ENCODE results near the gene SPEG.
A peak's percentile ranks its signal among the peaks of the same experiment; 100 is the strongest.

SPEG gene

DNA sequence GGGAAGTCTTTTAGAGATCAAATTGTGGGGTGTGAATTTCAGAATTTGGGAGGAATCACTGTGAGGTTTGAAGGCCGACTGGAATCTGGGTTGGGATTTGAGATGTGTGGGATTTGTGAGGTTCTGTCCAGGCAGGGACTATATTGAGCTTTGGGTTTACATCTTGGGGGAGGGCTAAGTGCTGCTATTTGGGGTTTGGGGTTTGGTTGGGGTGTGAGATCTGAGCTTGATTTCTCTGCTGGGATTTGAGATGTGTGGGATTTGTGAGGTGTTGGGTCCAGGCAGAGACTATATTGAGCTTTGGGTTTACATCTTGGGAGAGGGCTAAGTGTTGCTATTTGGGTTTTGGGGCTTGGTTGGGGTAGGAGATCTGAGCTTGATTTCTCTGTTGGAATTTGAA is 64.9 kb downstream of the SPEG start:
- DNase-seq = no peak

DNA sequence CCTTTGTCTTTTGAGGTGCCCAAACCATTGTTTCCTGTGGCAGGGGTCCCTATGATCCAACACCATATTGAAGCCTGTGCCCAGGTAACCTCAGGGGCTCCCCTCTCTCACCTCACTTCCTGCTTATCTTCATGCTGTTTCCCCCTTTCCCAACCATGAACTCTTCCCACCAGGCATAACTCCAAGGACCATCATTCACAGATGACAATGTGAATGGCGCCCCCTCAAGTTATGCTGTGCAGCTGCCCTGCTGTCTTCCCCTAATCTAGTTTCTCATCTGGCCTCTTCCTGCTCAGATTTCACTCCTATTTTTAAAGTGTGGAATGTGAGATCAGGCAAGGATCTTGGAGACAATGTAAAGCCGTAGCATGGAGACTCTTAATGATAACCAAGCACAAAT is 65.5 kb downstream of the SPEG start:
- DNase-seq = no peak

DNA sequence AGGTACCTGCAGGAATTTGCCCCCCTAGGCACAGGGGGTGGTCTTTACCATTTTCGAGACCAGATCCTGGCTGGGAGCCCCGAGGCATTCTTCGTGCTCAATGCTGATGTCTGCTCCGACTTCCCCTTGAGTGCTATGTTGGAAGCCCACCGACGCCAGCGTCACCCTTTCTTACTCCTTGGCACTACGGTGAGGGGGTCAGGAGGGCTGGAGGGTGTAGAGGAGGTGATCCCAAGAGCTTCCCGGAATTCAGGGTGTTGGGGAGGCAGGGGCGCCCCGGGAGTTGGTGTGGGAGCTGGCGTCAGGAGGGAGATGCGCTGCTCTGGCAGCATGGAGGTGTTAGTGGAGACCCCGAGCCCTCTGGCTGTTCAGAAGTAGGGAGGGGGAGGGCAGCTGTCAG is 67.2 kb downstream of the SPEG start:
- DNase-seq = no peak

DNA sequence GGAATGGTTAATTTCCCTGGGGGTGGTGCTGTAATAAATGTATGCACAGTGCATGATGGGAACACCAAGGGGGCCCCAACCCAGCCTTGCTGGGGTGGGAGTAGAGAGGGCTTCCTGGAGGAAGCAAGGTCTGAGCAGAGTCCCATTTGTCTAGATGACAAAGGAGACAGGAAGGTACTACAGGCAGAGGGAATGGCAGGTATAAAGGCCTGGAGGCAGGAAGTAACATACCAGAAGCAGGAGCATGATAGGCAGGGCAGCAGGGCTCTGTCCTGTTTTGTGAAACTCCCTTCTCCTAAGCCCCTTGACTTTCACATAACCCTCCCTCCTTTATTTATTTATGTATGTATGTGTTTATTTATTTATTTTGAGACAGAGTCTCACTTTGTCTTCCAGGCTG is 68.0 kb downstream of the SPEG start:
- DNase-seq = no peak

DNA sequence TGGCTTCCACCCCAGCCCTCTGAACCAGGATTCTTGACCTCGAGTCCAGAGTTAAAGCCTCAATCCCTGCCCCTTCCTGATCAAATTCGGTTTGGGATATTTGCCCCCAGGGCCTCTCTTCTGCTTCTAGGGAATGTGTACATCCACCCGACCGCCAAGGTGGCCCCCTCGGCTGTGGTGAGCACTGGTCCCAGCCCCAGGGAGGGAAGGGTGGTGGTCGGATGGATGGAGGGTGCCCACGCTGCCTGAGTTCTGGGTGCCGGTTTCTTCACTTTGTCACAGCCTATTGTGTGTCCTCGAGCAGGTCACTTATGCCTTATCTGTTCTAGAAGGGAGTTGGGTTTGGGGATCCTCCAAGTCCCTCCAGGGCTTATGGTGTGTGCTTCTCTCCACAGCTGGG is 70.9 kb downstream of the SPEG start:
- DNase-seq = no peak

DNA sequence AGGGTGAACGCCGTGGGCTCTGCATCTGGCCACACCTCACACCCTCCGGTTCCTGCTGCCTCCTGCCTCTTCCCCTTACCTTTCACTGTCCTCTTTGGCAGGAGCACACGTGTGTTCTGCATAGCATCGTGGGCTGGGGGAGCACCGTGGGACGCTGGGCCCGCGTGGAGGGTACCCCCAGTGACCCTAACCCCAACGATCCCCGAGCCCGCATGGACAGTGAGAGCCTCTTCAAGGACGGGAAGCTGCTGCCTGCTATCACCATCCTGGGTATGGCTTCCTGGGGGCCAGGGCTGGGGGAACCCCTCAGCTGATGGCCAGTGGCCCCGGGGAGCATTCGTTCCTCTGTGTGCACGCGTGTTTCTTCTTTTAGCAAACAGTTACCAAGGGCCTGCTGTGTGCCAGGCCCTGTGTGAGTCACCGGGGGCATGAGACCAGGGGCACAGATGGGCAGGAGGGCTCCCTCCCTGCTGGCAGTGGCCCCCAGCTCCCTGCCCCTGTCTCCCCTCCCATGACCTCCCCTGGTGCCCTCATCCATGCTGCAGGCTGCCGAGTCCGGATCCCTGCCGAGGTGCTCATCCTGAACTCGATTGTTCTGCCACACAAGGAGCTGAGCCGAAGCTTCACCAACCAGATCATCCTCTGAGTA is 71.6 kb downstream of the SPEG start:
- no peak for DNase-seq

DNA sequence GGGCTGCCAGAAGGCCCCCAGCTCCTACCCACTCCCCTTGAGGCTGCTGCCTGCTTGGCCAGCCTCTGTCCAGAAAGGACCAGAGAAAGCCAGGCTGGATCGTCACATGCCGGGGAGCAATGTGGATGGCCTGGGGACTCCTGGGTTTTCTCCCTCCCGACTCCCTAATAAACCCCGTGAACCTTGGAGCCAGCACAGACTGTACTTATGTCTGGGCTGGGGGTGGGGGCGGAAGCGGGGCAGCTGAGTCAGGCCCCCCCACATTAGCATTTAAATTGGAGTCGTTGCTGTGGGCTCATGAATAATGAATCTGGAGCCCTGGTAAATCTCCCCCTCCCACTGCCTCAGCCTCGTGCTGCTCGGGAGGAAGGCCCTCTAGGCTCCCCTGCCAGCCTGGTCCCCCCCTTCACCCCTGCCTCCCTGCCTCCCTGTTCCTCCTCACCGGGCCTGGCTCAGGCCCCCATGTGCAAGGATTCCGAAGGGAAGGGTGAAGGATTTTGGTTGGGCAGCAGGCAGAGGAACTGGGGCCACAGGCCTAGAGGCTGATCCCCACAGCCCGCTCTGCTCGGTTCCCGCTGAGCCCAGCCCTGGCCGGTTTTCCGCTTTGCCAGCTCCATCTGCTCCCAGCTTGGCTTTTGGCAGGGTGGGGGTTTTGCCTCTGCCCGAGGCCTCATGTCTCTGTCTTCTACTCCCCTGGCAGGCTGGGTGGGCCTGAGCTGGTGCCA is 72.3 kb downstream of the SPEG start:
- DNase-seq = peak; percentile 73

DNA sequence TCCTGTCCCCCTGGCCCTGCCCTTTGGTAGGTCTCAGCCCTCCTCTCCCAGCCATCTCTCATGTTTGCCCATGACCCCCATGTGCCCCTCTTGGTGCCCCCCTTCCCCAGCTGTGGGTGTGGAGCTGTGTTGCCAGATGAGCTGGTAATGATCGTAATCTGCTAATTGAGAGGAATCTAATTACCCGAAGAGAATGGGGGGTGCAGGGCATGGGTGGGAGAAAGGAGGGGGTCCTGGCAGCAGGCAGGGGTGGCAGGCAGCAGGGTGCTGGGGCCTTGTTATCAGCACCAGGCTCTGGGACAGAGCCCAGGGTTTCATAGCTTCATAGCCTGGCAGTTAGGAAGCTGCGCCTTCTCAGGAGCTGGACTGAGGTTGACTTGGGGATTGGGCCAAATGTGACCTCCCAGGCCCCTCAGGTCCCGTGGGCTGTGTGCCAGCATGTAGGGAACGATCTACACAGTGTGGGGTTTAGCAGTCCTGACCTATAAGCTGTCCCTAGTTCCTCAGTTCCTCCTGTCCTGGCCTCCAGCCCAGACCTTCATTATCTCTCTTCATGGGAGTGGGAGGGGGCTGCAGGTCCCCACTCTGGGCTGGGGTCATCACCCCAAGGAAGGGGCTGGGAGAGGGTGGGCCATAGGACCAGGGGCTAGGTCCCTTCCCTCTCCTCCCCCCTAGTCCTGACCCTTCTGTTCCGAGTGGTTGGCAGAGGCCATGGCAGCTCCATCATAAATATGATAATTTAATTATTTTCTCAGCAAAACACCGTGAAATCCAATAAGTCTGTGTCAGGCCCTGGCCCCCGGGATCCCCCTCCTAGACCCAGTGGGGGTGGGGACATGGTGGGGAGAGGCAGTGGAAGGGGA is 73.2 kb downstream of the SPEG start:
- no peak for DNase-seq

DNA sequence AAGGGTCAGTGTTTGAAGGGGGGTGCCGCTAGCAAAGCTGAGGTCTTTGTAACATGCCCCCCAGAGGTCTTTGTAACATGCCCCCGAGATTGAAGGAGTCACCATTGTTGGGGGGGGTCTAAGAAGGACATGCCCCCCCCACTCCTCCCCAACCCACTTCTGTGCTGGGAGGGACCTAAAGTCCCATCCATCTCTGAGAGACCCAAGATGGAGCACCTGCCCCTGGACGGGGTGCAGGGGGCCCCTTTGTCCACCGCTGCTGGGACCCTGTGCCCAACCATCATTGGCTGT is 73.7 kb downstream of the SPEG start:
- DNase-seq = no peak

DNA sequence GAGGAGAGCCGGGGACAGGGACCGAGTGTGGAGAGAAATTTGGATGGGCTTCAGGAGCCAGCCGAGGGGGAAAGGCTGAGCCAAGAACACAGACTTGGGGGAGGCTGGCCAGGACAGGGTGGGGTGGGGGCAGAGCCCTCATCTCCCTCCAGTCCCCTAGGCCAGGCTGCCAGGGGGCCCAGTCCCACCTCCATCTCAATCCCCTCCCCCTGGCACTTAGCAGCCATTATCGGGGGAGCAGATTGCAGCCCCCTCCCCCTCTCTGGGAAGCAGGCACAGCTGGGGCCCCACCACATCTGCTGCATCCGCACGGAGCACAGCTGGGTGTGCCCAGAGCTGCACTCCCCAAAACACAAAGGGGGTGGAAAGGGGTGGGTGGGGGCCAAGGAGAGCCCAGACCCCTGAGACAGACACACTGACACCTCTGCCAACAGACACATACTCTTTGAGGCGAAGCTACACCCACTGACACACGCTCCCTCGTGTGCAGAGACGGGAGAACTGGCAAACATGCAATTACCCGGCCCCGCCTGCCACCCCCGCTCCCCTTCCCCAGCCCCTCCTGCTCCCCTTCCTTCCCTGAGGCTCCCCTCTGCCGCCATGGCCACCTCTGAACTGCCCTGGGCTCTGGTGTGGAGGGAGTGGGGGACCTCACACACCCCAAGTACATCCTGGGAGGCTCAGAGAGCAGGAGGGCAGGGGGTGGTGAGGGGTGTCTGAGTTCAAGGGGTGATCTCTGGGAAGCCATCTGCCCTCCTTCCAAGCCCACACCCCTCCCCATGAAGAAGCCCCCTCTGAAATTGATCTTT is 74.5 kb downstream of the SPEG start:
- peak; percentile 66 for DNase-seq

DNA sequence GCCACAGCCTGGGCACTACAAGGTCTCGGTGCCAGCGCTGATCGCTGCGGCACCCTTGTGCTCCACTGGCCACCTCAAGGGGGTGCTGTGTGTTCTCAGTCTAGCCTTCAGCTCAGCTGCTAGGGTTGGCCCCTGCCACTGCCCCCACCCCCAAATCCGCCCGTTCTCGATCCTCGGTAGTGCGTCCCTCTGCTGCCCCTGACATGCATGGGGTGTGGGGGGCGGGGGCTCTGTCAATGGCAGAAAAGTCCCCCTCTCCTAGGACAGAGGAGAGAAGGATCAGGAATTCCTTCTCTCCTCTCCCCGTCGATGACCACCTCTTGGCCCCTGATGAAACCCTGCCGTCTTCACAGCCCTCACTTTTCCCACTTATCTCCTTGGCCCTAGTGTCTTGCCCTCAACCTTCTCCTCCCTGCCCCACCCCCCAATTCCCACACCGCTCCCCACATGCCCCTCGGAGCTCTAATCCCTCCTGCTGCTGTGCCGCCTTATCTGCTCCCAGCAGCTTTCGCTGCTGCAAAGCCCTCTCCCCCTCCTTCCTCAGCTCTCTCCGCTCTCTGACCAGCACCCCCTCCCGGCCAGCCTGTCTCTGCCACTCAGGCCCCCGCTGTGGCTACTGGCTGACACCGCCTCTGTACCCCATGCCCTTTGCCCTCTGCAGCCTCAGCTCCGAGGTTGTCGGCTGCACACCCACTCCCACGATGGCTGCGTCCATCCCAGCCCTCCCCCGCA is 75.3 kb downstream of the SPEG start:
- peak; percentile 87 for DNase-seq

DNA sequence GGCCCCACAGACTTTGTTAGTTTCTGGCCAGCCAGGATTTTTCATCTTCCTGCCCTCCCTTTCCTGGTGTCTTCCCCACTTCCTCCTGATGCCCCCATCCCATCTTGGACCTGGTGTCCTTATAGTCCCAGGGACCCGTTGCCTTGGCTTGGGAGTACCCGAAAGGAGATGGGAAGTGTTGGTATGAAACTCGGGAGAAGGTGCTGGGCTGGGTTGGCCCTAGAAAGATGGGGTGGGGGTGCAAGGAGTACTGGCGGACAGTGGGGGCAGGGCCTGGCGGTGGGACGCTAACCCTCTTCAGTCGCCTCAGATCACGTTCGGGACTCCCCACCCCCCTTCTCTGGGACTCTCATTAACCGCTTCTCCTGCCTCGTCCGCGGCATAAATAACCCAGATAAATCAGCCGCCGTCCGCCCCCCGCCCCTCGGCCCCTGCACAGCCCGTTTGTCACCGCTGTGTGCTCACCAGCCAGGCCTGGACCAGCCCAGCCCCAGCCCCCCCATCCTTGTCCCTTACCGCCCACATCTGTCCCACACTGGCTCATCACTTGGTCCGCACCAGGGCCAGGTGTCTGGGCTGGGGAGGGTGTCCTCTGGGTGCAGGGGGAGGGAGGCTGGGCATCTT is 76.0 kb downstream of the SPEG start:
- DNase-seq = peak; percentile 65

DNA sequence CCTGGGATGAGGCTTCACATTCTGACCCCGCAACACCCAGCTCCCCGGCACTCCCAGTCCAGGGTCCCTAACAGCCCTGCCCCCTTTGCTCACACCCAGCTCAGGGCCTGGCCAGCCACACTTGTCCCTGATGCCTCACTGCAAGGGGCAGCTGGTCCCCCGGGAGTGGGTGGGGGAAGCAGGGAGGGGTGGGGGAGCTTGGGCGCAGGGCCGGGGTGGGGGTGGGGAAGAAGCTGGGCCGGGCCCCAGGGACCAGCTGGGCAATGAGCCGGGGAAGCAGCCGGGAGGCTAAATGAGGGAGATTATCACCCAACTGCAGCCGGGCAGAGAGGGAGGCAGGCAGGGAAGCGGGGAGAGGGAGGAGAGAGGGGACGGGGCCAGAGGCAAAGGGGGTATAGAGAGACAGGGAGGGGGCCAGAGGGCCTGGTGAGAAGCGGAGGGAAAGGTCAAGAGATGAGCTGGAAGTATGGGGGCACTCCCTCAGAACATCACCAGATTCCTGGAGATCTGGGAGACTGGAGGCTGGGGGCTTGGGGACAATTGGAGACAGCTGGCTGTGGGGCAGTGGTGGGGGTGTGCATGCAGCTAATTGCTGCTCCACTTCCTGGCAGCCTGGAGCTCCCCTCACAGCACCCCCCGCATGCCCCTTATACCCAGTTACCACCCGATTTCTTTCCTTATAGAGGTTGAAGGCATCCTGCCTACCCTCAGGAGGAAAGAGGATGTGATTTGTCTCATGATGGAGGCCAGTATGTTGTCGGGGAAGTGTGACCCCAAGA is 77.1 kb downstream of the SPEG start:
- DNase-seq = peak; percentile 76

DNA sequence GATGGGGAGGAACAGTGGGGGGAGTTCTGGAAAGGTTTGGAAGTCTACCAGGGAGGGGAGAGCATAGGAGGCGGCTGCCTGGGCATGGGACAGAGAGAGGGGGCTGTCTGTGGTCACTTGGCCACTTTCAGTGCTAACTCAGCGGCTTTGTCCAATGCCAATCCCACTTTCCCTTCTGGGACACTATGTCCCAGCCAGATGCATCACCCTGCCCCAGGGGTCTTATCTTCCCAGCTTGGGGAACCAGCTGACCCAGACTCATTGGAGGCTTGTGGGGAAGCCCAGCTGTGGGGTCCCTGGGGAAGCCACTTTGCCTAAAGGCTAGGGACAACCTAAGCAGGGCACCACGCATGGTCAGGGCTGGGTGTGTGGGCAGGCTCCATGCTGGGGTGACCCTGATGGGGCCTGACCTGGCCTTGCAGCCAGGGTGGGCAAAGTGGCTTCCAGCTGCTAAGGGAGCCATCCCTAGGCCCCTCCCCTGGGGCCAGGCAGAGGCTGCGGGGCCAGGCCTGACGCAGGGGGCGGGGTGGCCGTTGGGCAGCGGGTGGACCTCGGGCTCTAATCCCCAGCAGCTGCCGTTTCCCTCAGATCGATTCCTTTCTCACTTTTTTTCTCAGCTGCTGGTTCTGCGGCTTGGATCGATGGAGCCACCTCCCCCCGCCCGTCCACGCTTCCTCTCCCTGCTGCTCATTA is 78.0 kb downstream of the SPEG start:
- peak; percentile 85 for DNase-seq

DNA sequence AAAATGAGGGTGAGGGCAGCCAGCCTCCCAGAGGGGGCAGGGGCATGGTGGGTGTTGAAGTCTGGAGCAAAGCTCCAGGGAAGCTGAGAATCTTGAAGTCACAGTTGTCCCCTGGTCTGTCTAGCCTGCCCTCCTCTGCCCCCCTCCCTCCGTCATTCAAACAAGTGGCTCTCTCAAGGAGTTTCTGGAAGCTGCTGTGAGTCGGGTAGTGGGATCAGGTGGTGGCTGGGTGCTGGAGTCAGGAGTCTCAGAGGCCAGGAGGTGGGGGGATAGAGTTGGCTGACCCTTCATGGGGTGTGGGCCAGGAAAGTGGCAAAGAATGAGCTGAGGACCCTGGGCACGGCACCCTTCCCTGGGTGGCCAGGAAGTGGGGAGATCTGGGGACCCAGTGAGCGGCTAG is 79.1 kb downstream of the SPEG start:
- DNase-seq = peak; percentile 72

DNA sequence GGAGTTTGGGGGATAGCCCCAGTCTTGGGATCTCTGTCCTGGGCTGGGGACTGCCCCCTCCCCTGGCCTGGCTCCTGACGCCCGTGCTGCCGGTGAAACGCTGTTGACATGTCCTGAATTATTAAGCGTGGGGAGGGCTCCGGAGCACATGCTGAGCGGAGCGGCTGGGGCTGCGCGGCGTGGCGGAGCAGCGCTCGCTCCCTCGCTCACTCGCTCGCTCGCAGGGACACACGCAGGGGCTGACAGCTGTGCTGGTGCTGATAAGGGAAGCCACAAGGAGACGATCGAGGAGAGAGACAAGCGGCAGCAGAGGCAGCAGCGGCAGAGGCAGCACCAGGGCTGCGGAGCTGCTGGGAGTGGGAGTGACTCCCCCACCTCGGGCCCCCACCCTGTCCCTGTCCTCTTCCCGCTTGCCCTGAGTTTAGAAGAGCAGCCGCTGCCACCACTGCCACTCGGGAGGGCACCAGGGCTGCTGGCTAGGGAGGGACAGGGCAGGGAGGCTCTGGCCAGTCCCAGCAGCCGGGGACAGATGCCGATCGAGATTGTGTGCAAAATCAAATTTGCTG is 79.6 kb downstream of the SPEG start, which contains the start of gene ASIC4:
Gene ASIC4 (plus strand): TSS at position 287 of the 566 bp plus-strand sequence. CDS start 243 bp downstream, at position 530.
- DNase-seq = peak; percentile 84

DNA sequence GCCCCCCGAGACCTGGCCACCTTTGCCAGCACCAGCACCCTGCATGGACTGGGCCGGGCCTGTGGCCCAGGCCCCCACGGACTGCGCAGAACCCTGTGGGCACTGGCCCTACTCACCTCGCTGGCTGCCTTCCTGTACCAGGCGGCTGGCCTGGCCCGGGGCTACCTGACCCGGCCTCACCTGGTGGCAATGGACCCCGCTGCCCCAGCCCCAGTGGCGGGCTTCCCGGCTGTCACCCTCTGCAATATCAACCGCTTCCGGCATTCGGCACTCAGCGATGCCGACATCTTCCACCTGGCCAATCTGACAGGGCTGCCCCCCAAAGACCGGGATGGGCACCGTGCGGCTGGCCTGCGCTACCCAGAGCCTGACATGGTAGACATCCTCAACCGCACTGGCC is 80.2 kb downstream of the SPEG start:
- no peak for DNase-seq

DNA sequence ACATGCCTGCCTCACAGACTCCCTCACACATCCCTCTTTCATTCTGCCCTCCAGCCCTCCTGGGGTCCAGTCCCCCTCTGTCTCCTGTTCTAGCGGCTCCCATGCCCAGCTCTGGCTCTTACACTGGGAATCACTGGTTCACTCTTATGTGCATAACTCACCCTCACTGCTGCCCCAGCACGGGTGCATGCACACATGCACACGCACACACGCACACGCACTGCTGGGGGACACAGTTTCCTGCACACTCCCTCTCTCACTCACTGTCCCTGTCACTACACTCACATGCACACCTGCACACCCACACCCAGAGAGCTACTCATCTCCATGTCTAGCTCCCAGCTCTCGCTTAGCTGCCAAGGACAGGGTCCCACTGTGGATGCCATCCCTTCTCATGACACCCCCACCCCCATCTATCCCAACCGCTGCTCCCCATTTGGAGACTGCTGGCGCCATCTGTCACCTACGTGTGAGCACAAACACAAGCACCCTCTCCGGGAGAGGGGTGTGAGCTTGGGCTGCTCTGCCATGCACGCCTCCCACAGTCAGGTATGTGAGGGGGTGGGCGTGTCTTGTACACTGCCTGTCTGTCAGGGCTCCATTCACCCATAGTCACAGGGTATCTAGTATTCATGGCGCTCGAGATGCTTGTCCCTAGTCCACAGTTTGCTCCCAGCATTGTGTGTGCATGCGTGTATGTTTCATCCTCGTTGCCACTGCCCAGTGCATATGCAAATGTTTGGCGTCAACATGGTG is 81.4 kb downstream of the SPEG start:
- no peak for DNase-seq

DNA sequence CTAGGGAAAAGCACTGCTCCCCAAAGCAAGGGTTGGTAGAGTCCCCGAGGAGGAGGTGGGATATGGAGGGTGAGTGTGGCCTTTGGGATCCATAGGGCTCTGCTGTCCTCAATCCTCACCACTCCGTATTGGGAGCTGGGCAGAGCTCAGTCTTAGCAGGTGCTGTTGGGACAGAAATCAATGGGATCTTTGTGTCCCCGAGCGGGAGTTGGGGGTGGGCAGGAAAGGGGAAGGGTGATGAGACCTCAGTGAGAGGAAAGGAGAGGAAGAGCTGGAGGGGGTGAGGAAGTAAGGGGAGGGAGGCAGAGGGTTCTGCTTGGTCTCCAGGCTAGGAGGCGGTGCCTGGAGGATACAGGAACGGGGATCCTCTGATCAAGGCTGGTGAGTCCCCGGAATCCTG is 82.2 kb downstream of the SPEG start:
- DNase-seq = no peak

Data from eye (tissue), 1 donor.